Measurements from ENCODE around the gene UVRAG. TPM values are rescaled to one million over a fixed set of nuclear protein-coding genes. Genes with fewer than 3 reads are reported as not detected.

The UVRAG gene
- total and polyA plus RNA-seq, 2 of the 13 experiments (the other 11 are each of a cell fraction or from before 2014, with no cell fraction given): 9.7 to 17.3 TPM

GRCh38 chr11:75782540-75783263, 32.3 kb upstream of the UVRAG start (continued):
- no peak for TF ChIP-seq TBL1XR1 (IDR thresholded peaks at IDR 0.05; ENCODE audit: borderline replicate concordance, low read length, partially characterized antibody)
- no peak for TF ChIP-seq TEAD2 (CRISPR knock-in tag; IDR thresholded peaks at IDR 0.05)
- no peak for TF ChIP-seq CAMTA2 (CRISPR knock-in tag; IDR thresholded peaks at IDR 0.05; ENCODE audit: borderline replicate concordance)
- 0 out of 2 replicates have a peak, but pooled peaks have one; percentile 26 for TF ChIP-seq HNF1B (CRISPR knock-in tag; IDR thresholded peaks at IDR 0.05)
- TF ChIP-seq ARNT2 (CRISPR knock-in tag; IDR thresholded peaks at IDR 0.05; ENCODE audit: low read depth): no peak
- TF ChIP-seq, protein P1, sequence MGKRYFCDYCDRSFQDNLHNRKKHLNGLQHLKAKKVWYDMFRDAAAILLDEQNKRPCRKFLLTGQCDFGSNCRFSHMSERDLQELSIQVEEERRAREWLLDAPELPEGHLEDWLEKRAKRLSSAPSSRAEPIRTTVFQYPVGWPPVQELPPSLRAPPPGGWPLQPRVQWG (CRISPR knock-in tag; IDR thresholded peaks at IDR 0.05; ENCODE audit: borderline replicate concordance, low read depth): no peak
- no peak for TF ChIP-seq KLF11 (CRISPR knock-in tag; IDR thresholded peaks at IDR 0.05)
- no peak for TF ChIP-seq HMG20B (CRISPR knock-in tag; conservative IDR thresholded peaks at IDR 0.05)
- TF ChIP-seq HOXD1 (CRISPR knock-in tag; IDR thresholded peaks at IDR 0.05): no peak
- peak; percentile 78 for TF ChIP-seq TBX2 (CRISPR knock-in tag; IDR thresholded peaks at IDR 0.05; ENCODE audit: borderline replicate concordance)
- TF ChIP-seq SMARCC2 (IDR thresholded peaks at IDR 0.05): no peak
- 0 out of 2 replicates have a peak, but pooled peaks have one; percentile 51 for TF ChIP-seq SAFB2 (CRISPR knock-in tag; IDR thresholded peaks at IDR 0.05; ENCODE audit: borderline replicate concordance, low read depth)
- peak; percentile 20; the same call in 1 of the 2 replicates for TF ChIP-seq ZNF12 (CRISPR knock-in tag; IDR thresholded peaks at IDR 0.05)
- TF ChIP-seq ZNF841 (CRISPR knock-in tag; IDR thresholded peaks at IDR 0.05; ENCODE audit: borderline replicate concordance): no peak
- TF ChIP-seq, protein P2, sequence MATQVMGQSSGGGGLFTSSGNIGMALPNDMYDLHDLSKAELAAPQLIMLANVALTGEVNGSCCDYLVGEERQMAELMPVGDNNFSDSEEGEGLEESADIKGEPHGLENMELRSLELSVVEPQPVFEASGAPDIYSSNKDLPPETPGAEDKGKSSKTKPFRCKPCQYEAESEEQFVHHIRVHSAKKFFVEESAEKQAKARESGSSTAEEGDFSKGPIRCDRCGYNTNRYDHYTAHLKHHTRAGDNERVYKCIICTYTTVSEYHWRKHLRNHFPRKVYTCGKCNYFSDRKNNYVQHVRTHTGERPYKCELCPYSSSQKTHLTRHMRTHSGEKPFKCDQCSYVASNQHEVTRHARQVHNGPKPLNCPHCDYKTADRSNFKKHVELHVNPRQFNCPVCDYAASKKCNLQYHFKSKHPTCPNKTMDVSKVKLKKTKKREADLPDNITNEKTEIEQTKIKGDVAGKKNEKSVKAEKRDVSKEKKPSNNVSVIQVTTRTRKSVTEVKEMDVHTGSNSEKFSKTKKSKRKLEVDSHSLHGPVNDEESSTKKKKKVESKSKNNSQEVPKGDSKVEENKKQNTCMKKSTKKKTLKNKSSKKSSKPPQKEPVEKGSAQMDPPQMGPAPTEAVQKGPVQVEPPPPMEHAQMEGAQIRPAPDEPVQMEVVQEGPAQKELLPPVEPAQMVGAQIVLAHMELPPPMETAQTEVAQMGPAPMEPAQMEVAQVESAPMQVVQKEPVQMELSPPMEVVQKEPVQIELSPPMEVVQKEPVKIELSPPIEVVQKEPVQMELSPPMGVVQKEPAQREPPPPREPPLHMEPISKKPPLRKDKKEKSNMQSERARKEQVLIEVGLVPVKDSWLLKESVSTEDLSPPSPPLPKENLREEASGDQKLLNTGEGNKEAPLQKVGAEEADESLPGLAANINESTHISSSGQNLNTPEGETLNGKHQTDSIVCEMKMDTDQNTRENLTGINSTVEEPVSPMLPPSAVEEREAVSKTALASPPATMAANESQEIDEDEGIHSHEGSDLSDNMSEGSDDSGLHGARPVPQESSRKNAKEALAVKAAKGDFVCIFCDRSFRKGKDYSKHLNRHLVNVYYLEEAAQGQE (IDR thresholded peaks at IDR 0.05; ENCODE audit: borderline replicate concordance in 1 of 2, low read depth in 1 of 2, low read length in 2 of 2): no peak
- peak; percentile 53 for TF ChIP-seq NR2C2 (CRISPR knock-in tag; IDR thresholded peaks at IDR 0.05; ENCODE audit: borderline replicate concordance)
- no peak for TF ChIP-seq ZNF549 (CRISPR knock-in tag; IDR thresholded peaks at IDR 0.05)
- 0 out of 2 replicates have a peak, but pooled peaks have one; percentile 5 for TF ChIP-seq RBFOX2 (IDR thresholded peaks at IDR 0.05; ENCODE audit: low read depth, low read length)
- TF ChIP-seq ZKSCAN1 (IDR thresholded peaks at IDR 0.05; ENCODE audit: low read length): no peak
- peak; percentile 74 for TF ChIP-seq SP5 (CRISPR knock-in tag; IDR thresholded peaks at IDR 0.05; ENCODE audit: borderline replicate concordance, low read depth)
- TF ChIP-seq ZNF800 (CRISPR knock-in tag; IDR thresholded peaks at IDR 0.05): no peak
- no peak for TF ChIP-seq MBD4 (IDR thresholded peaks at IDR 0.05; ENCODE audit: borderline replicate concordance, low read length)
- peak; percentile 90 for TF ChIP-seq ETV5 (CRISPR knock-in tag; IDR thresholded peaks at IDR 0.05; ENCODE audit: borderline replicate concordance)

Measured in HepG2 (cell line).